Activated CD4-positive, alpha-beta T cell treated with anti-CD3 and anti-CD28 coated beads for 4 hours (primary cell): ENCODE measurements around the gene UNKL.
A peak's percentile ranks its signal among the peaks of the same experiment; 100 is the strongest.

Experiments
- DNase-seq, 2 donors: peaks; one replicate each; pipeline ENCODE4 v3.0.0-alpha.2; 2020

Gene UNKL

GRCh38 chr16:1414532-1415260 is at the start of gene UNKL:
Gene UNKL (minus strand): TSS chr16:1414704. CDS start chr16:1414691, 13 bp downstream.
- peak; percentile 79 to 80 for DNase-seq

- DNase-seq: no peak
Observed at GRCh38 chr16:1461146-1461545, 46.6 kb upstream of the UNKL start.

GRCh38 chr16:1460602-1461138 is 46.2 kb upstream of the UNKL start:
- no peak for DNase-seq

- no peak for DNase-seq
Observed at GRCh38 chr16:1459967-1460366, 45.5 kb upstream of the UNKL start.

GRCh38 chr16:1458977-1459341 is 44.5 kb upstream of the UNKL start:
- DNase-seq: no peak

GRCh38 chr16:1458336-1458976 is 44.0 kb upstream of the UNKL start:
- DNase-seq: no peak

GRCh38 chr16:1457489-1458245 is 43.2 kb upstream of the UNKL start:
- no peak for DNase-seq

- DNase-seq: no peak
Observed at GRCh38 chr16:1456951-1457350, 42.4 kb upstream of the UNKL start.

GRCh38 chr16:1455190-1456171 is 41.0 kb upstream of the UNKL start:
- no peak for DNase-seq

- DNase-seq: no peak
Observed at GRCh38 chr16:1454561-1454960, 40.1 kb upstream of the UNKL start.

GRCh38 chr16:1453316-1453715 is 38.8 kb upstream of the UNKL start:
- DNase-seq: no peak

- no peak for DNase-seq
Observed at GRCh38 chr16:1452530-1452929, 38.0 kb upstream of the UNKL start.

- DNase-seq: no peak
Observed at GRCh38 chr16:1451702-1452392, 37.3 kb upstream of the UNKL start.

- no peak for DNase-seq
Observed at GRCh38 chr16:1450841-1451240, 36.3 kb upstream of the UNKL start.

GRCh38 chr16:1450218-1450617 is 35.7 kb upstream of the UNKL start:
- no peak for DNase-seq

GRCh38 chr16:1449201-1449788 is 34.8 kb upstream of the UNKL start:
- no peak for DNase-seq

GRCh38 chr16:1448536-1449116 is 34.1 kb upstream of the UNKL start:
- no peak for DNase-seq

- DNase-seq: no peak
Observed at GRCh38 chr16:1447965-1448364, 33.5 kb upstream of the UNKL start.

- no peak for DNase-seq
Observed at GRCh38 chr16:1446296-1447080, 32.0 kb upstream of the UNKL start.

- DNase-seq: no peak
Observed at GRCh38 chr16:1445518-1446203, 31.2 kb upstream of the UNKL start.
